Thoracic aorta (tissue), 2 donors: ENCODE measurements around the gene GABBR1. TPM values are rescaled to one million over a fixed set of nuclear protein-coding genes. Genes with fewer than 3 reads are reported as not detected.

Source experiments
- ATAC-seq: fragments of 150-250 bp; one replicate; pipeline ENCODE4 v1.8.0; 2017; ENCODE audit warnings: low read depth; ENCODE audit not compliant: insufficient number of reproducible peaks, low FRiP score
- DNase-seq: peaks from one replicate; pipeline ENCODE4 v3.0.0-alpha.2; 2020; ENCODE audit warnings: low spot score
- H3K27ac ChIP-seq, 2 donors: fragments of 200-600 bp; sonication (generic); 1 replicate in 1 of 2; 2 replicates in 1 of 2; pipeline ENCODE4 v1.5.1; 2016; ENCODE audit warnings: mild to moderate bottlenecking in 2 of 2, moderate library complexity in 2 of 2
- H3K27me3 ChIP-seq: fragments of 200-600 bp; sonication (generic); replicated peaks from 2 replicates; pipeline ENCODE4 v1.6.0; 2016; ENCODE audit warnings: mild to moderate bottlenecking; ENCODE audit not compliant: insufficient read depth
- H3K36me3 ChIP-seq: fragments of 200-600 bp; sonication (generic); one replicate; pipeline ENCODE4 v1.5.1; 2016
- H3K4me1 ChIP-seq, 2 donors: fragments of 200-600 bp; sonication (generic); 1 replicate in 1 of 2; 2 replicates in 1 of 2; pipeline versions ENCODE4 v1.5.1 to v1.6.0; 2016; ENCODE audit warnings: low read depth in 2 of 2, mild to moderate bottlenecking in 1 of 2; ENCODE audit not compliant: control insufficient read depth in 1 of 2
- H3K4me3 ChIP-seq: fragments of 200-600 bp; sonication (generic); 2 replicates; pipeline ENCODE4 v1.5.1; 2016; ENCODE audit warnings: mild to moderate bottlenecking
- H3K9me3 ChIP-seq: fragments of 200-600 bp; sonication (generic); 2 replicates; pipeline ENCODE4 v1.5.1; 2016
- total RNA-seq, 2 donors: library from RNA; depleted of rRNA; stranded (reverse); fragments of >200 nt; gene quantifications; one replicate each; pipeline versions ENCODE4 v1.1.0 to v1.2.3, GENCODE V29; 2016
- TF ChIP-seq, protein P1 (sequence below): fragments of 200-600 bp; sonication (generic); IDR thresholded peaks from one replicate; pipeline ENCODE4 v1.5.1; 2019; ENCODE audit warnings: antibody characterized with exemption

GABBR1 gene
- total RNA-seq, 2 donors from 2014 or later, result 63.2 to 112 TPM

DNA sequence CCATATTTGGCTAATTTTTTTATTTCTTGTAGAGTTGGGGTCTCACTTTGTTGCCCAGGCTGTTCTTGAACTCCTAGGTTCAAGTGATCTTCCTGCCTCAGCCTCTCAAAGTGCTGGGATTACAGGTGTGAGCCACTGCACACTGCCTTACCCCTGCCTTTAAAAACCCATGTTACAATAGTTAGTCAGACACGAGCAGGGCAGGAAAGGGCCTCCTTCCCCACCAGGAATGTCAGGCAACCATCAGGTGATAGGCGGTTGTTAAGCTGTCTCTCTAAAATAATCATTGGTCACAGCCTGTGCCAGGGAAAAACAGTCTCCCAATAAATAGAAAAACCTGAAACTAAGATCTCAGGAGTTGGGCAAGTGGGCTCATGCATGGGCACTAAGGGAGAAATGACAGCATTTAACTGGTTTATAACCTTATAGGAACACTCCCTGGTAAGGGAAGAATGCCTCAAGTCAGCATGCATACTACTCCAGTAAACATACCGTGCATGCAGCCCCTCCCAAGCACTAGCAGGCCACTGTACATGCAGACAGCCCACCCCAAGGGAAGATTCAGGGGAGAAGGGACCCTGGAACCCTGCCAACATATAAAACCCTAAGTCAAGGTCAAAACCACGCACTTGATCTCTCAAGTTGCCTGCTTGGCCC, 39.7 kb downstream of the GABBR1 start:
- TF ChIP-seq, protein P1, sequence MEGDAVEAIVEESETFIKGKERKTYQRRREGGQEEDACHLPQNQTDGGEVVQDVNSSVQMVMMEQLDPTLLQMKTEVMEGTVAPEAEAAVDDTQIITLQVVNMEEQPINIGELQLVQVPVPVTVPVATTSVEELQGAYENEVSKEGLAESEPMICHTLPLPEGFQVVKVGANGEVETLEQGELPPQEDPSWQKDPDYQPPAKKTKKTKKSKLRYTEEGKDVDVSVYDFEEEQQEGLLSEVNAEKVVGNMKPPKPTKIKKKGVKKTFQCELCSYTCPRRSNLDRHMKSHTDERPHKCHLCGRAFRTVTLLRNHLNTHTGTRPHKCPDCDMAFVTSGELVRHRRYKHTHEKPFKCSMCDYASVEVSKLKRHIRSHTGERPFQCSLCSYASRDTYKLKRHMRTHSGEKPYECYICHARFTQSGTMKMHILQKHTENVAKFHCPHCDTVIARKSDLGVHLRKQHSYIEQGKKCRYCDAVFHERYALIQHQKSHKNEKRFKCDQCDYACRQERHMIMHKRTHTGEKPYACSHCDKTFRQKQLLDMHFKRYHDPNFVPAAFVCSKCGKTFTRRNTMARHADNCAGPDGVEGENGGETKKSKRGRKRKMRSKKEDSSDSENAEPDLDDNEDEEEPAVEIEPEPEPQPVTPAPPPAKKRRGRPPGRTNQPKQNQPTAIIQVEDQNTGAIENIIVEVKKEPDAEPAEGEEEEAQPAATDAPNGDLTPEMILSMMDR, result no peak
- no peak for DNase-seq
- no peaks in the 10 kb centered on the region for H3K27me3 ChIP-seq
- no peak overlapping the region for H3K4me3 ChIP-seq
- H3K9me3 ChIP-seq, result no peaks in the 10 kb centered on the region
- ATAC-seq, result no peak
- no peaks in the 10 kb centered on the region for H3K36me3 ChIP-seq
- H3K4me1 ChIP-seq, result no peaks in the 10 kb centered on the region
- H3K27ac ChIP-seq, result no peak overlapping the region

DNA sequence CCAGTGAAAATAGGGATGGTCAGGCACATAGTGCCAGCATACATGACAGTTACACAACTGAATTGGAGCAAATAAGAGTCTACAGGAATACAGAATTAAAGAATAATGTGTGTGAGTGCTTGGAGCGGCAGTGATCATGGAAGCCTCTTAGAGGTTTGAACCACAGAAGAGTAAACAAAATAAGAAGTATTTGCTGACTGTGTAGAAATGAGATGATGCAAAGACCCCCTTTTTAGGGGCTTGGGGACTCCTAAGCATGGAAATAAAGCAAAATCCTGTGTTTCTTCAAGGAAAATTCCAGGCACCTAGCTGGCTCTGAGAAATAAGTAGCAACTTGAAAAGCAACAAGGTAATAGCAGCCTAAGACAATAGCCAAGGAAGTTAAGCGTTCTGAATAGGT, 41.3 kb downstream of the GABBR1 start:
- TF ChIP-seq, protein P1, result no peak
- Histone ChIP-seq H3K4me3 (no peak overlapping the region), H3K9me3 (no peaks in the 10 kb centered on the region), H3K36me3 (no peaks in the 10 kb centered on the region), H3K27me3 (no peaks in the 10 kb centered on the region), H3K4me1 (no peaks in the 10 kb centered on the region), H3K27ac (no peak overlapping the region)
- ATAC-seq (no peak), DNase-seq (no peak)

DNA sequence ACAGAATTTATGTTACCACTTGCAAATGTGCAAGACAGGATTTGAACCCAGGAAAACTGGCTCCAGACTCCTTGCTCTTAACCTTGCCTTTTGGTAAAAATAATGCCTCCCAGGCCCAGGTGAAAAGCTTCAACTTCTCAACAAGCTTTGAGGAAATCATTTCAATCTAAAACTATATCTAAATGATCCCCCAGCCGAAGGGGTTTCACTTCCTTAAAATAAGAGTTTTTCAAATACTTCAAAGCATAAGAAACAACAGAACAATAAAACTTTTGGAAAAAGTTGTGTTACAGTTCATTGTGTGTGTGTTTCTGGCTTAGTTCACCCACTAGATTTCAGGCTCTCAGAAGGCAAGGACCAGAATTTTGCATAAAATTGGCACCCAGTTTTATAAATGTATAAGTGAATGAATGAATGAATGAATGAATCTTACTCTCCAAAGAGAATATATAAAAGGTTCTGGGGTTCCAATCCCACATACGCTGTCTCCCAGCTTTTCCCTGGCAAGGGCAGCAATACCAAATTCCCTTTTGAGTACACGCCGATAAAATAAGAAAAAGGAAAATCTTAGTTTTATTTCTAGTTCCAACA, 42.7 kb downstream of the GABBR1 start:
- H3K4me3 ChIP-seq, result no peak overlapping the region
- H3K27me3 ChIP-seq, result no peaks in the 10 kb centered on the region
- TF ChIP-seq, protein P1, result no peak
- no peaks in the 10 kb centered on the region for H3K4me1 ChIP-seq
- H3K36me3 ChIP-seq, result no peaks in the 10 kb centered on the region
- H3K27ac ChIP-seq, result no peak overlapping the region
- no peaks in the 10 kb centered on the region for H3K9me3 ChIP-seq
- no peak for ATAC-seq
- no peak for DNase-seq

DNA sequence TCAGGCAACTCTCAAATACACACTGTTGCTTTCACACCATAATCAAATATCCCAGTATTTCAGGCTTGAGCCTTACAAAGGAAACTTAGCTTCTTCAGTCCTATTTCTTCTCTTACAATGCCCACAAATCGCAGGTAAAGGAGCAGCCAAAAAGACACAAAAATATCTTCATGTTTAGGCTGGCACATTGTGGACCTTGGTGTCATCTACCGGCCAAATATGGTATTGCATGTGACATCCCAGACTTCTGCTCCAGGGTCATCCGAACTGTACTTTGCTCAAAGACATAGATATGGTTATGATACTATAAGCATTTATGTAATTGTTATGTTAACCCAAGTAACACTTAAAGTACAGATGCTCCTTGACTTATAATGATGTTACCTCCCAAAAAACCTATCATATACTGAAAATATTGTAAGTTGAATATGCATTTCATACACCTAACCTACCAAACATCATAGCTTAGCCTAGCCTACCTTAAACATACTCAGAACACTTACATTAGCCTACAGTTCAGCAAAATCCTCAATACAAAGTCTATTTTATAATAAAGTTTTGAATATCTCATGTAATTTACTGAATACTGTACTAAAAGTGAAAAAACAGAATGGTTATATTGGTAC, 43.4 kb downstream of the GABBR1 start:
- no peaks in the 10 kb centered on the region for H3K9me3 ChIP-seq
- DNase-seq, result no peak
- no peaks in the 10 kb centered on the region for H3K27me3 ChIP-seq
- no peaks in the 10 kb centered on the region for H3K4me1 ChIP-seq
- ATAC-seq, result no peak
- no peaks in the 10 kb centered on the region for H3K36me3 ChIP-seq
- TF ChIP-seq, protein P1, result peak; percentile 90
- no peak overlapping the region for H3K4me3 ChIP-seq
- H3K27ac ChIP-seq, result no peak overlapping the region

DNA sequence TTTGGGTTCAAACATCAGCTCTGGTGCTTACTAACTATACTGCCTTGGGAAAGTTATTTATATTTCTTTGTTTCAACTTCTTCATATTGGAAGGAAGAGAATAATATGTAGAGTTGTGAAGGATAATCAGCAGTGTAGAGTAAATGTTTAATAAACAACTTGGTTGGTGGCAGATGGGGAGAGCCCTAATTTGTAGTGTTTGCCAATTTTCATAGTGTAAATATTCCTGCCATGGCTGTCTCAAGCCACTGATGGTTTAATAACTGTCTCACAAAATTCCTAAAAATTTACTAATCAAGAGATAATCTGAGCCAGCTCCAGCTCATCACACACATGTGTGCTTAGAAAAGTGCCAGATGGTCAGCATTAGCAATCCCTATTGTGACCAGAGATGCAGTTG, 48.2 kb downstream of the GABBR1 start, which contains the start of gene OR2H2:
TSS of gene OR2H2 (plus strand) at position 301 of the 400 bp plus-strand sequence. CDS start 2,824 bp downstream, outside the sequence.
- Histone ChIP-seq H3K9me3 (no peaks in the 10 kb centered on the region), H3K4me3 (no peak within 1 kb of the TSS), H3K4me1 (no peaks in the 10 kb centered on the region), H3K27ac (no peak within 1 kb of the TSS), H3K27me3 (no peaks in the 10 kb centered on the region), H3K36me3 (no peaks in the 10 kb centered on the region)
- ATAC-seq (no peak), DNase-seq (no peak)
- TF ChIP-seq, protein P1, result no peak
